ENCODE results near the gene TRPM4.
"Not testable (repeated sequence)": the region's sequence is repeated elsewhere in the genome, so short reads cannot be mapped to it uniquely, and the experiment has no call there.

TRPM4 gene

GRCh38 chr19:49190781-49191180 lies 33.2 kb downstream of the TRPM4 start:
- DNase-seq (ENCODE audit: low read depth, low spot score): no peak

- no peak for DNase-seq (ENCODE audit: low read depth, low spot score)
These were observed 36.3 kb downstream of the TRPM4 start for GRCh38 chr19:49193822-49194394.

- no peak for DNase-seq (ENCODE audit: low read depth, low spot score)
These were observed 36.8 kb downstream of the TRPM4 start for GRCh38 chr19:49194408-49194807.

- no peak for DNase-seq (ENCODE audit: low read depth, low spot score)
These were observed 39.1 kb downstream of the TRPM4 start for GRCh38 chr19:49196527-49197240.

GRCh38 chr19:49200238-49200862 lies 42.8 kb downstream of the TRPM4 start:
- DNase-seq (ENCODE audit: low read depth, low spot score): no peak

GRCh38 chr19:49201042-49201441 lies 43.5 kb downstream of the TRPM4 start:
- DNase-seq (ENCODE audit: low read depth, low spot score): no peak

GRCh38 chr19:49205114-49205513 lies 47.5 kb downstream of the TRPM4 start:
- no peak for DNase-seq (ENCODE audit: low read depth, low spot score)

- not testable (repeated sequence) for DNase-seq (ENCODE audit: low read depth, low spot score)
These were observed 51.9 kb downstream of the TRPM4 start for GRCh38 chr19:49209502-49209901.

GRCh38 chr19:49210108-49210900 lies 52.7 kb downstream of the TRPM4 start:
- no peak for DNase-seq (ENCODE audit: low read depth, low spot score)

GRCh38 chr19:49210901-49211451 lies 53.4 kb downstream of the TRPM4 start:
- DNase-seq (ENCODE audit: low read depth, low spot score): no peak

GRCh38 chr19:49212016-49212701 lies 54.6 kb downstream of the TRPM4 start:
- DNase-seq (ENCODE audit: low read depth, low spot score): no peak

GRCh38 chr19:49213791-49214190 lies 56.2 kb downstream of the TRPM4 start:
- DNase-seq (ENCODE audit: low read depth, low spot score): no peak

GRCh38 chr19:49214701-49215100 lies 57.1 kb downstream of the TRPM4 start:
- no peak for DNase-seq (ENCODE audit: low read depth, low spot score)

GRCh38 chr19:49216071-49216470 lies 58.5 kb downstream of the TRPM4 start:
- DNase-seq (ENCODE audit: low read depth, low spot score): no peak

GRCh38 chr19:49217382-49217781 lies 59.8 kb downstream of the TRPM4 start:
- DNase-seq (ENCODE audit: low read depth, low spot score): no peak

GRCh38 chr19:49222011-49222410 lies 64.4 kb downstream of the TRPM4 start:
- DNase-seq (ENCODE audit: low read depth, low spot score): no peak

GRCh38 chr19:49222528-49222927 lies 64.9 kb downstream of the TRPM4 start:
- no peak for DNase-seq (ENCODE audit: low read depth, low spot score)

GRCh38 chr19:49223472-49223871 lies 65.9 kb downstream of the TRPM4 start:
- DNase-seq (ENCODE audit: low read depth, low spot score): no peak

- not testable (repeated sequence) for DNase-seq (ENCODE audit: low read depth, low spot score)
These were observed 66.8 kb downstream of the TRPM4 start for GRCh38 chr19:49224441-49224840.

- no peak for DNase-seq (ENCODE audit: low read depth, low spot score)
These were observed 67.3 kb downstream of the TRPM4 start for GRCh38 chr19:49224879-49225278.

GRCh38 chr19:49229416-49229815 lies 71.8 kb downstream of the TRPM4 start:
- no peak for DNase-seq (ENCODE audit: low read depth, low spot score)
